Endodermal cell (in vitro differentiated cells): ENCODE data around the gene BACH2. TPM values are rescaled to one million over a fixed set of nuclear protein-coding genes. Genes with fewer than 3 reads are reported as not detected.

Experiments
- DNase-seq: peaks from one replicate; pipeline ENCODE4 v3.0.0-alpha.2; 2017
- H3K27ac ChIP-seq: 2 replicates; pipeline ENCODE4 v1.5.1; 2013; ENCODE audit warnings: mild to moderate bottlenecking, low read depth, low read length, moderate library complexity
- H3K27me3 ChIP-seq: 2 replicates; pipeline ENCODE4 v1.6.1; 2013; ENCODE audit warnings: mild to moderate bottlenecking, low read length, moderate library complexity; ENCODE audit not compliant: insufficient read depth, control insufficient read depth, poor library complexity, severe bottlenecking
- H3K36me3 ChIP-seq: 2 replicates; pipeline ENCODE4 v1.7.0; 2013; ENCODE audit warnings: mild to moderate bottlenecking, low read length, moderate library complexity; ENCODE audit not compliant: control insufficient read depth, insufficient read depth
- H3K4me1 ChIP-seq: one replicate; pipeline ENCODE4 v1.7.0; 2013; ENCODE audit warnings: low read length; ENCODE audit not compliant: control insufficient read depth, insufficient read depth
- H3K4me3 ChIP-seq: 2 replicates; pipeline ENCODE4 v1.5.1; 2013; ENCODE audit warnings: mild to moderate bottlenecking, low read length, moderate library complexity
- H3K9ac ChIP-seq: 2 replicates; pipeline ENCODE4 v1.6.1; 2013; ENCODE audit warnings: mild to moderate bottlenecking, low read length, moderate library complexity; ENCODE audit not compliant: poor library complexity, severe bottlenecking; ENCODE audit errors: extremely low read depth
- H3K9me3 ChIP-seq: 2 replicates; pipeline ENCODE4 v1.6.1; 2013; ENCODE audit warnings: mild to moderate bottlenecking, low read length, moderate library complexity; ENCODE audit not compliant: control insufficient read depth
- H3K27ac Mint-ChIP-seq: 2 replicates; pipeline ENCODE4 v1.8.0; 2020; ENCODE audit warnings: mixed read lengths
- H3K27me3 Mint-ChIP-seq: 2 replicates; pipeline ENCODE4 v1.8.0; 2021; ENCODE audit warnings: mild to moderate bottlenecking, mixed read lengths; ENCODE audit not compliant: insufficient read depth
- H3K36me3 Mint-ChIP-seq: 2 replicates; pipeline ENCODE4 v1.8.0; 2020; ENCODE audit warnings: low read depth, mixed read lengths
- H3K4me1 Mint-ChIP-seq: 2 replicates; pipeline ENCODE4 v1.8.0; 2020; ENCODE audit warnings: mixed read lengths
- H3K4me3 Mint-ChIP-seq: 2 replicates; pipeline ENCODE4 v1.8.0; 2020; ENCODE audit warnings: mild to moderate bottlenecking, moderate library complexity, mixed read lengths
- H3K9me3 Mint-ChIP-seq: 2 replicates; pipeline ENCODE4 v1.8.0; 2020; ENCODE audit warnings: mild to moderate bottlenecking, mixed read lengths
- CTCF ChIP-seq: fragments of 200-600 bp; sonication (generic); conservative IDR thresholded peaks from 2 replicates; pipeline ENCODE4 v1.5.0; 2021; ENCODE audit warnings: antibody characterized with exemption, mild to moderate bottlenecking
- WGBS, 2 experiments: methylation state at CpG; one replicate each; pipeline versions ENCODE4 v1.1.5 to v1.1.7; 2013; ENCODE audit warnings: missing lambda C conversion rate in 2 of 2, mixed read lengths in 1 of 2; ENCODE audit not compliant: insufficient coverage in 1 of 2, insufficient read length in 1 of 2; 5-methylcytosine and 5-hydroxymethylcytosine counted together
- total RNA-seq, 2 donors: library from RNA; stranded (reverse); fragmentation: NEBNext Ultra II Directional in 1 of 2; extraction: Animal tissue kit (Norgen Biotek cat#: 25700) in 1 of 2; gene quantifications; 2 replicates in 1 of 2; 3 replicates in 1 of 2; pipeline ENCODE4 v1.2.1, GENCODE V29; 2021

The BACH2 gene
- total RNA-seq, 2 donors from 2014 or later, result 11.0 to 22.3 TPM

DNA sequence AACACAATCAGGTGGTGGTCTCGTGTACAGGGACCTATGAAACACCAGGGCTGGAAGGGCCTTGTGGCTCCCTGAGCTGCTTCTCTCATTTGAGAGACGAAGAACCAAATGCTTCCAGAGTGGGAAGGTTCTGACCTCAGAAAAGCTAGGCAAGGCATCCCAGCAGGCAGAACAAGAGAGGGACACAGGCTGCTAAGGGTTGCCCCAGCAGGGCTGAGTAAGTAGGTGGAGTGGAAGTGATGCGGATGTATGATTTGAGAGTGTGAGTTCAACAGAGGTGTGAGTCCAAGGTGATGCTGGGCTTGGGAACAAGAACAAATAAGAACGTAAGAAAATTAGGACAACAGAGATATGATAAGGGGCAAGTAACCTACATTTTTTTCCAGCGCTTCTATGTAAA is 147.8 kb downstream of the BACH2 start:
- 78 to 91% methylated on average over 4 to 5 of the region's 5 CpGs for WGBS, 2 experiments
- H3K36me3 Mint-ChIP-seq, result no peaks in the 10 kb centered on the region
- H3K4me1 Mint-ChIP-seq, result peaks cover 22% of the 10 kb centered on the region
- H3K9ac ChIP-seq, result no peak overlapping the region
- TF ChIP-seq CTCF, result no peak
- H3K27me3 Mint-ChIP-seq, result no peaks in the 10 kb centered on the region
- no peaks in the 10 kb centered on the region for H3K27me3 ChIP-seq
- no peak overlapping the region for H3K27ac ChIP-seq
- H3K9me3 Mint-ChIP-seq, result no peaks in the 10 kb centered on the region
- H3K4me1 ChIP-seq, result peaks cover 5% of the 10 kb centered on the region
- no peaks in the 10 kb centered on the region for H3K9me3 ChIP-seq
- H3K27ac Mint-ChIP-seq, result peak overlapping the region; percentile 10
- H3K4me3 Mint-ChIP-seq, result no peak overlapping the region
- no peak for DNase-seq
- no peaks in the 10 kb centered on the region for H3K36me3 ChIP-seq
- H3K4me3 ChIP-seq, result peak overlapping the region; percentile 42

DNA sequence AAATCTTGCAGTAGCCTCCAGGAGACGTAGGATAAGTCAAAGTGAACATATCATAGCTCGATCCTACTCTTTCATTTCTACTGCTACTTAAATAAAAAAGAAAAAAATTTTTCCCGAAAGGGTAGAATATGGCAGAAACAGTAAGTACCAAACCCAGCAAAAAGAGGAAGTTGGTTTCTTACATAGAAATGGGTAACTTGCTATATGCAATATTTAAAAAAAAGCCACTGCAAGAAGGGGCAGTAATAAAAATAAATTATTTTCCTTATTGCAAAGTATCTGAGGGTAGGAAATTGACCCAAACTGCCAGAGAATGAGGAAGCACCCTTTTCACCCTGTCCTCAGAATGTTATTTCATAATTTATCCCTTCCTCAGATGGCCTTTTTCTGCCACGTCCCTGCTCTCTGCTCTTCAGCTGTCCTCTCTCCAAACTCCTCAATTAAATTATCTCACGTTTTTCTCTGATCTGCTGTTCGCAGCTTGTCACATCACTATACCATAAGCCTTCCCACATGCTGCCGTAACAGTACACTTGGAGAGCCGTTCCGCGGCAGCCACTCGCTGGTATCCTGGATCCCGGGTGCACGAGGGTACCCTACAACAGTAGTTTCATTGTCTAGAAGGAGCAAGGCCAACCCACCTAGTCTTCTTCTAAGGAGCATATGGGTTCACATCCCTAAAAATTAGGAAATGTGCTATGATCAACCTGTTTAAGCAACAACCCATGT is 149.6 kb downstream of the BACH2 start:
- no peak overlapping the region for H3K27ac ChIP-seq
- H3K36me3 ChIP-seq, result no peaks in the 10 kb centered on the region
- no peak for TF ChIP-seq CTCF
- H3K9me3 ChIP-seq, result no peaks in the 10 kb centered on the region
- peaks cover 5% of the 10 kb centered on the region for H3K4me1 ChIP-seq
- H3K27me3 ChIP-seq, result no peaks in the 10 kb centered on the region
- no peaks in the 10 kb centered on the region for H3K9me3 Mint-ChIP-seq
- H3K27ac Mint-ChIP-seq, result no peak overlapping the region
- H3K9ac ChIP-seq, result no peak overlapping the region
- H3K27me3 Mint-ChIP-seq, result no peaks in the 10 kb centered on the region
- no peak overlapping the region for H3K4me3 ChIP-seq
- no peaks in the 10 kb centered on the region for H3K36me3 Mint-ChIP-seq
- H3K4me3 Mint-ChIP-seq, result no peak overlapping the region
- DNase-seq, result no peak
- WGBS, 2 experiments, result 93 to 99% methylated on average over 8 to 13 of the region's 13 CpGs
- H3K4me1 Mint-ChIP-seq, result peaks cover 20% of the 10 kb centered on the region

DNA sequence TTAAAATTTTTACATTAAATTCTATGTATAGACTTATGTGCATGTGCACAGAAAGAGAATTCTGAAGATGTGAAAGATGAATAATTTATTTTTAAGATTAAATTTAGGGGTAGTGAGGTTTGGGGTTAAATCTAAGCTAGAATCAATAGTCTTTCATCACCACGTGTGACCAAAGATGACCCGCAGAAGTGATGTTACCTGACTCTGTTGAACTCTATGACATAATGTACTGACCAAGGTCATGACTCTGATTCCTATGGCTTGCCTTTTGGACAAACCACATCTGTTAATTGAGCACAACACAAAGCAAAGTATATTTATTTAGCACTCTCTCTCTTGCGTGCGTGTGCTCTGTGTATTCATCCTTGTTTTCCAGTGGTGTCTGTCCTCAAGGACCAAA is 150.6 kb downstream of the BACH2 start:
- Mint-ChIP-seq H3K27ac (no peak overlapping the region), H3K27me3 (no peaks in the 10 kb centered on the region), H3K9me3 (no peaks in the 10 kb centered on the region), H3K4me3 (no peak overlapping the region), H3K4me1 (peaks cover 20% of the 10 kb centered on the region), H3K36me3 (no peaks in the 10 kb centered on the region)
- no peak for TF ChIP-seq CTCF
- peaks cover 5% of the 10 kb centered on the region for H3K4me1 ChIP-seq
- H3K4me3 ChIP-seq, result no peak overlapping the region
- H3K9me3 ChIP-seq, result no peaks in the 10 kb centered on the region
- DNase-seq, result no peak
- WGBS, 2 experiments, result 94 to 98% methylated on average over 4 of the region's 4 CpGs
- no peak overlapping the region for H3K27ac ChIP-seq
- no peaks in the 10 kb centered on the region for H3K36me3 ChIP-seq
- H3K9ac ChIP-seq, result no peak overlapping the region
- H3K27me3 ChIP-seq, result no peaks in the 10 kb centered on the region
